Measurements from ENCODE around the gene PITPNM1. TPM values are rescaled to one million over a fixed set of nuclear protein-coding genes. Genes with fewer than 3 reads are reported as not detected.
A peak's percentile ranks its signal among the peaks of the same experiment; 100 is the strongest.
"Not testable (repeated sequence)": the region's sequence is repeated elsewhere in the genome, so short reads cannot be mapped to it uniquely, and the experiment has no call there.

The PITPNM1 gene
- total RNA-seq, 2 donors from 2014 or later = 8.6 to 24.4 TPM

DNA sequence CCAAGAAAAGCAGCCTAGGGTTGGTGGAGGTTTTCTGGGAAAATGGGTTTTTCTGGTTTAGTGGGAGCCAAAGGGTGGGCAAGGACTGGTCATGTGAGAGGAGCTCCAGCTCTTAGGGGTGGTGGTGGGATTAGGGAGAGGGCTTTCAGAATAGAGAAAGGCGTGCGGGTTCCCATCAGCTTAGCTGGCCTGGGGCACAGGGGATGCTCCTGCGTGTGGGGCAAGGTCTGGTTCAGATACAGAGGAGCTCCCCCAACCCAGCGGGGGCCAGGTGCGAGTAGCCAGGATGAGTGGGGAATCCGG is 36.8 kb downstream of the PITPNM1 start:
- Histone ChIP-seq H3K4me3 (peak overlapping the region; percentile 85 to 89), H3K27ac (peak overlapping the region; percentile 82 to 93 (median 87)), H3K27me3 (no peaks in the 10 kb centered on the region), H3K36me3 (replicated peaks in 1 of 2; ENCODE audit: insufficient read depth in 1 of 2, low read depth in 2 of 2) (no peaks in the 10 kb centered on the region), H3K9me3 (no peaks in the 10 kb centered on the region), H3K4me1 (peaks cover 54% of the 10 kb centered on the region)
- TF ChIP-seq, protein P1, sequence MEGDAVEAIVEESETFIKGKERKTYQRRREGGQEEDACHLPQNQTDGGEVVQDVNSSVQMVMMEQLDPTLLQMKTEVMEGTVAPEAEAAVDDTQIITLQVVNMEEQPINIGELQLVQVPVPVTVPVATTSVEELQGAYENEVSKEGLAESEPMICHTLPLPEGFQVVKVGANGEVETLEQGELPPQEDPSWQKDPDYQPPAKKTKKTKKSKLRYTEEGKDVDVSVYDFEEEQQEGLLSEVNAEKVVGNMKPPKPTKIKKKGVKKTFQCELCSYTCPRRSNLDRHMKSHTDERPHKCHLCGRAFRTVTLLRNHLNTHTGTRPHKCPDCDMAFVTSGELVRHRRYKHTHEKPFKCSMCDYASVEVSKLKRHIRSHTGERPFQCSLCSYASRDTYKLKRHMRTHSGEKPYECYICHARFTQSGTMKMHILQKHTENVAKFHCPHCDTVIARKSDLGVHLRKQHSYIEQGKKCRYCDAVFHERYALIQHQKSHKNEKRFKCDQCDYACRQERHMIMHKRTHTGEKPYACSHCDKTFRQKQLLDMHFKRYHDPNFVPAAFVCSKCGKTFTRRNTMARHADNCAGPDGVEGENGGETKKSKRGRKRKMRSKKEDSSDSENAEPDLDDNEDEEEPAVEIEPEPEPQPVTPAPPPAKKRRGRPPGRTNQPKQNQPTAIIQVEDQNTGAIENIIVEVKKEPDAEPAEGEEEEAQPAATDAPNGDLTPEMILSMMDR (IDR thresholded peaks at IDR 0.05) = no peak
- no peak for TF ChIP-seq POLR2A (IDR thresholded peaks at IDR 0.05)
- DNase-seq = no peak
- WGBS, 2 donors = 1% methylated on average over 6 of the region's 6 CpGs; no CpG with 5 or more reads in 1 of the 2 donors
- peak; percentile 1 for ATAC-seq
- intact Hi-C loops (cut with DNase I) = no loop called here

GRCh38 chr11:67468056-67468455 is 37.1 kb downstream of the PITPNM1 start:
- ATAC-seq (peak; percentile 69), DNase-seq (peak; percentile 94 to 98 (median 96))
- Histone ChIP-seq H3K4me3 (peak overlapping the region; percentile 85 to 89), H3K4me1 (peaks cover 57% of the 10 kb centered on the region), H3K36me3 (replicated peaks in 1 of 2; ENCODE audit: insufficient read depth in 1 of 2, low read depth in 2 of 2) (no peaks in the 10 kb centered on the region), H3K9me3 (no peaks in the 10 kb centered on the region), H3K27me3 (no peaks in the 10 kb centered on the region), H3K27ac (peak overlapping the region; percentile 82 to 93 (median 87))
- intact Hi-C loops (cut with DNase I) = no loop called here
- peak; percentile 59 to 73 (median 72) for TF ChIP-seq POLR2A (IDR thresholded peaks at IDR 0.05)
- TF ChIP-seq, protein P1 (IDR thresholded peaks at IDR 0.05) = no peak
- 9 to 12% methylated on average over 5 of the region's 5 CpGs for WGBS, 2 donors

DNA sequence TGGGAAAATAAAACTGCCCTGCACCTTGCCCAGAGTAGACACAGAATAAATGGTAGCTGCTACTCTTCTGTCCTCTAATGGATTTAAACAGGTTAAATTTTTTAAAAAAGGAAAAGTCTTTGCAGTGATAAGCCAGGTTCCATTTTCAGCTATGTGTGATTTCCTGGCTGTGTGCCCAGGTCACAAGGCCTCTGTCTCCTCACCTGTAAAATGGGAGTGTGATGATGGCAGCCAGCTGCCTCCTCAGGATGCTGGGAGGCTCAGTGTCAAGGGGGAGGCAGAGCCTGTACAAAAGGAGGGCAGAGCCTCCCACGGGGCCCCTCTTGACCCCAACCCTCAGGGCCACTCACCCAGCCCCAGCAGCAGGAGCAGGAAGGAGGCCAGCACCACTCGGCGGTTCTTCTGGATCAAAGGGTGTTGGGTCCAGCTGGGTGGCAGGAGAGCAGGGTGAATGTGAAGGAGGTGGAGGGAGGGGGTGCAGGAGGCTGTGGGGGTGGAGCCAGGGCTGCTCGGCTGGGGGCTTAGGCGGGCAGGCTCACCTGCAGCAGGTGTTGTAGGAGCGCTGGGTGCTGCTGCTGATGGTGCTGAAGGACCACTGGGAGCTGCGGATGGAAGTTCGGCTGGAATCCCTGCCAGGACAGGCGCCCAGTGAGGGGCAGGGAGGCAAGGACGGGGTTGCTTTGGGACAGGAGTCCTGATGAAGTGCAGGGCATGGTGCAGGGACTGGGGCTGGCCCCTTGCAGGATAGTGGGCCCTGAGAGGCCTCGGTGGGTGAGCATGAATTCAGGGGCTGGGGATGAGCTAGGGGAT is 38.0 kb downstream of the PITPNM1 start:
- 18 to 33% methylated on average over 6 to 11 of the region's 11 CpGs for WGBS, 2 donors
- TF ChIP-seq POLR2A (IDR thresholded peaks at IDR 0.05) = no peak
- TF ChIP-seq, protein P1 (IDR thresholded peaks at IDR 0.05) = no peak
- Histone ChIP-seq H3K9me3 (no peaks in the 10 kb centered on the region), H3K4me1 (peaks cover 57% of the 10 kb centered on the region), H3K27ac (peak overlapping the region; percentile 82 to 93 (median 87)), H3K36me3 (replicated peaks in 1 of 2; ENCODE audit: insufficient read depth in 1 of 2, low read depth in 2 of 2) (no peaks in the 10 kb centered on the region), H3K27me3 (no peaks in the 10 kb centered on the region), H3K4me3 (peak overlapping the region in 1 of 2 donors; percentile 89)
- DNase-seq = no peak
- no peak for ATAC-seq
- intact Hi-C loops (cut with DNase I) = no loop called here

GRCh38 chr11:67466367-67466766 is 38.8 kb downstream of the PITPNM1 start:
- no peak overlapping the region for H3K4me3 ChIP-seq
- H3K9me3 ChIP-seq = no peaks in the 10 kb centered on the region
- ATAC-seq (no peak), DNase-seq (peak; percentile 16 to 51 (median 40))
- no peaks in the 10 kb centered on the region for H3K27me3 ChIP-seq
- peak overlapping the region in 2 of 4 donors; percentile 87 to 93 for H3K27ac ChIP-seq
- intact Hi-C loops (cut with DNase I) = no loop called here
- TF ChIP-seq, protein P1 (IDR thresholded peaks at IDR 0.05) = no peak
- TF ChIP-seq POLR2A (IDR thresholded peaks at IDR 0.05) = no peak
- H3K4me1 ChIP-seq = peaks cover 57% of the 10 kb centered on the region
- H3K36me3 ChIP-seq (replicated peaks in 1 of 2; ENCODE audit: insufficient read depth in 1 of 2, low read depth in 2 of 2) = no peaks in the 10 kb centered on the region
- 58 to 70% methylated on average over 2 to 5 of the region's 5 CpGs for WGBS, 2 donors

DNA sequence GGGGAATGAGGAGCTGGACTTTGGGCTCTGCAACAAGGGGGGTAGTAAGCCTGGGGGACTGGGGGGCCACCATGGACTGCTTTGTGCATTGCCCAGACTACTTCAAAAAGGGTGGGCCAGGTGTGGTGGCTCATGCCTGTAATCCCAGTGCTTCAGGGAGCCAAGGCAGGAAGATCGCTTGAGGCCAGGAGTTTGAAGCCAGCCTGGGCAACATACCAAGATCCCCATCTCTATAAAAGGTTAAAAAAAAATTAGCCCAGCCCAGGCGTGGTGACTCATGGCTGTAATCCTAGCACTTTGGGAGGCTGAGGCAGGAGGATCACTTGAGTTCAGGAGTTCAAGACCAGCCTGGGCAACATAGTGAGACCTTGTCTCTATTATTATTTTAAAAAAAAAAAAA is 39.6 kb downstream of the PITPNM1 start:
- Histone ChIP-seq H3K4me1 (peaks cover 57% of the 10 kb centered on the region), H3K27ac (peak overlapping the region; percentile 68 to 93 (median 82))
- intact Hi-C loops (cut with DNase I); H3K4me3 ChIP-seq; H3K36me3 ChIP-seq (replicated peaks in 1 of 2; ENCODE audit: insufficient read depth in 1 of 2, low read depth in 2 of 2); ATAC-seq; H3K9me3 ChIP-seq; H3K27me3 ChIP-seq: not testable (repeated sequence)
- peak in 1 of 4 donors; percentile 11 for DNase-seq
- 43 to 60% methylated on average over 2 of the region's 2 CpGs for WGBS, 2 donors

Data from body of pancreas (tissue), 4 donors.